NCI-H1105 treated with DMSO at 0.1 percent for 48 hours (cell line): ENCODE data around the gene KIFC1.

ENCODE experiments used
- DNase-seq: peaks from one replicate; lab custom pipeline; 2025; lab: John Stamatoyannopoulos, UW

KIFC1 gene

DNA sequence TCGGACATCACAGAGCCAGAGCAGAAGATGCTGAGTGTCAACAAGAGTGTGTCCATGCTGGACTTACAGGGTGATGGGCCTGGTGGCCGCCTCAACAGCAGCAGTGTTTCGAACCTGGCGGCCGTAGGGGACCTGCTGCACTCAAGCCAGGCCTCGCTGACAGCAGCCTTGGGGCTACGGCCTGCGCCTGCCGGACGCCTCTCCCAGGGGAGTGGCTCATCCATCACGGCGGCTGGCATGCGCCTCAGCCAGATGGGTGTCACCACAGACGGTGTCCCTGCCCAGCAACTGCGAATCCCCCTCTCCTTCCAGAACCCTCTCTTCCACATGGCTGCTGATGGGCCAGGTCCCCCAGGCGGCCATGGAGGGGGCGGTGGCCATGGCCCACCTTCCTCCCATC is 51.4 kb downstream of the KIFC1 start:
- no peak for DNase-seq

DNA sequence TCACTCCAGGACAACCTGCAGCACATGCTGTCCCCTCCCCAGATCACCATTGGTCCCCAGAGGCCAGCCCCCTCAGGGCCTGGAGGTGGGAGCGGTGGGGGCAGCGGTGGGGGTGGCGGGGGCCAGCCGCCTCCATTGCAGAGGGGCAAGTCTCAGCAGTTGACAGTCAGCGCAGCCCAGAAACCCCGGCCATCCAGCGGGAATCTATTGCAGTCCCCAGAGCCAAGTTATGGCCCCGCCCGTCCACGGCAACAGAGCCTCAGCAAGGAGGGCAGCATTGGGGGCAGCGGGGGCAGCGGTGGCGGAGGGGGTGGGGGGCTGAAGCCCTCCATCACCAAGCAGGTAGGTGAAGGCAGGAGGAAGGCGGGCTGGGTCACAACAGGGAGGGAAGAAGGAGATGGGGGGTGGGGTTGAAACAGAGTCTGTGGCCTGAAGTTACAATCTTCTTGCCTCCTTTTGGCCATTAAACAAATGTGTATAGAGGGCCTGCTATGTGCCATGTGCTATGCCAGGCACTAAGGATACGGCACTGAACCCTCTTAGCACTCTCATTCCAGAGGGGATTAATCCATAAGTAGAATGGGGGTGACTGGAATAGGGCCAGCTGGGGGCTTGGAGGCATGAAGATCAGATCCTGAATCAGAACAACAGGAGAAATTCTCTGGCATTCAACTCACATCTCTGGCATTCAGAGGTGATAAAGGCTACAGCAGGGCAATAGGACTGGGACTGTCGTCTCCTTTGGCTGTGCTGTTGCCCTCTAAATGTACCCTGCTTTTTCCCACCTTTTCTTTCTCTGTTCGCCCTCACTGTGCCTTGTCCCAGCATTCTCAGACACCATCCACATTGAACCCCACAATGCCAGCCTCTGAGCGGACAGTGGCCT is 52.2 kb downstream of the KIFC1 start:
- no peak for DNase-seq

DNA sequence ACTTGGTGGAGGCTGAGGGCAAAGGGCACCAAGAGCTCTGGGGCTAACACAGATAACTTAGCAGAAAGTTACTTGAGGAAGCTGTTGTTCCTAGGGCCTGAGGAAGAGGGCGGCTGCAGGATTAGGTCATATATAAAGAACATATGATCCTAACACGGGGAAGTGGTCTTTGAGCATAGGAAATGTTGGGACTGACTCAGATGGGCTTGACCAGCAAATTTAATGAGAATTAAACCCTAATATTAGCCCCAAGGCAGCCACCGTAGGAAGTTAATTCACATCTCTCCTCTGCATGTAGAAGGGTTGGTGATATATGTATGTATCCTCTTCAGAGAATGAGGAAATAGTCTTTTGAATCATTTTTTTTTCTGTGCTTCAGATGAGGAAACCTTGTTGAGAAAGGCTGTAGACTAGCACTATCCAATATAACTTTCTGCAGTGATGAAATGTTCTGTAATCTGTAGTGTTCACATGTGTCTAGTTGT is 53.5 kb downstream of the KIFC1 start:
- no peak for DNase-seq

DNA sequence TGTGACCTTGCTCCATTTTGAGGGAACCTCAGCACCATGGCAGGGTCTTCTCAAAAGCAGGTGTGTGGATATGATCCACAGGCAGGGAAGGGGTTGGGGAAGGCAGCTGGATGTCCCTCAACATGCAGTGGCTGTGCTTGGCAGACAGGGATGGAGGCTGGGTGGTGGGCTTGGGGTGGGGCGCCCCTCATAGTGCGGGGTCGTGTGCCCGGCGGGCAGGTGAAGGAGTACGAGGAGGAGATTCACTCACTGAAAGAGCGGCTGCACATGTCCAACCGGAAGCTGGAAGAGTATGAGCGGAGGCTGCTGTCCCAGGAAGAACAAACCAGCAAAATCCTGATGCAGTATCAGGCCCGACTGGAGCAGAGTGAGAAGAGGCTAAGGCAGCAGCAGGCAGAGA is 54.7 kb downstream of the KIFC1 start:
- no peak for DNase-seq

DNA sequence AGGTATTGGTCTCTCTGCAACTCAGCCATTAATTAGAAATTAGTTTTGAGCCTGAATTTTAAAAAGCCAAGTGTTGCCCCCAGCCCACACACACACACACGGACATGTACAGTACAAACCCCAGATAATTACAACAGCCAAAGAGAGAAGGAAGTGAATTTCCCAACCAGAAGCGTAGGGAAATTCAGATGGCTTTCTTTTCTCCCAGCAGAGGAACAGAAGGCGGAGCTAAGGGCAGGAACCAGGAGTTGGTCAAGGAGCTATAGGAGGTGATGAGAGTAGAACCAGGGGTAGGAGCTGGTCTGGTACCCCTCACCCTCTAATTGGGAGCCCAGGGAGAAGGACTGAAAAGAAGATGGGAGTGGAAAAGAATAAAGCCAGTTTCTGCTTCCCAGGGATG is 58.8 kb downstream of the KIFC1 start:
- no peak for DNase-seq

DNA sequence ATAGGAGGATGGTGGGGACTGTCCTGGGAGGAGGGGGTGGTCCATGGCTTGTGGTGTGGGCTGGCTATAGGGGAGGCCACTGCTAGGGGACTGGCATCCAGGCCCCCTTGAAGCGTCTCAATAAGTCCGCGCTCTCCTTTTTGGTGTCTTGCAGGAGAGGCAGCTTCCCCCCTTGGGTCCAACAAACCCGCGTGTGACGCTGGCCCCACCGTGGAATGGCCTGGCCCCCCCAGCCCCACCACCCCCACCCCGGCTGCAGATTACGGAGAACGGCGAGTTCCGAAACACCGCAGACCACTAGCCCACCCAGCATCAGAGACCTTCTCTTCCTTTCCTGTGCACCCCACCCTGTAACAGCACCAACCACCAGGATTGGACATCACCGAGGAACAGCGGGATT is 60.0 kb downstream of the KIFC1 start:
- no peak for DNase-seq

DNA sequence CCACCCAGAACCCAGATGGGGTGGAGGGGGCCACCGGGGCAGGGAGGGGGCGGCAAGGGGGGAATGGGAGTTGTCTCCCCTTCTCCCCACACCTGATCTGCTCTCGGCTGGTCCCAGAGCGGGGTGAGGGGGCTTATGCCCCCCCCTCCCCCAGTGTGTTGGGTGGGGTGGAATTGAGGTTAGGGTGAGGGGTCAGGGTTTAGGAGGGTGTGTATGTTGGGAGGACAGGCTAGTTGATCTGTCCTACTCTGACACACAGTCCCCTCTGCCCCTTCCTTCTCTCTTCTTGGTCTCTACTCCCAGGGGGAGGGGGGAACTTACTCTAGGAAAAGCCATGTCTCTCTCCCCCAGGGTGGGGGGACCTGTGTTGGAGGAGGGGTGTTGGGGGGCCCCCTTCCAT is 60.9 kb downstream of the KIFC1 start:
- no peak for DNase-seq

DNA sequence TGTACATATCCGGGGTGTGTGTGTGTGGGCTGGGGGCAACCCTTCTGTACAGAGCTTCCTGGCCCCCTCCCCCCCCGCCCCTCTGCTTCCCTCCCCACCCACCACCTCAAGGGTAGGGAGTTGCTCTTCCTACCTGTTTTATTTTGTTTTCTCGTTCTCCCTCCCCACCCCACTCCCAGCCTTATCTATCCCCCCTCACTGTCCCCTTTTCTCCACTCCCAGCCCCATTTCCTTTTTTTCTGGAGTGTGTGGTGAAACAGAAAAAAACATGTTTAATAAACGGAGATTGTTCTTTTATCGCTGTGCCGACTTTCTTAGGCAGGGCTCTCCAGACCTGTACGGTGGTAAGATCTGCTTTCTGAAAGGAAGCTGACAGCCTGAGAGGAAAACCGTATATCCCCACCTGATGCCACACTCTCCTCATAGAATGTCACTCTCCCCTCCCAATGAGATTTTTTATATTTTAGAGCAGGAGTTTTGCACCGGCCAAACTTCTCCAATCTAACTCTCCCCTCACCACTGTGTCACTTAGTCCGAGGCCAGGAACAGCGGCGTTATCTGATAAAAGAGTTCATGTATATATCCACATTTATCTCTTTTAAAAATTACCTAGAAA is 61.9 kb downstream of the KIFC1 start:
- DNase-seq = peak; percentile 3

DNA sequence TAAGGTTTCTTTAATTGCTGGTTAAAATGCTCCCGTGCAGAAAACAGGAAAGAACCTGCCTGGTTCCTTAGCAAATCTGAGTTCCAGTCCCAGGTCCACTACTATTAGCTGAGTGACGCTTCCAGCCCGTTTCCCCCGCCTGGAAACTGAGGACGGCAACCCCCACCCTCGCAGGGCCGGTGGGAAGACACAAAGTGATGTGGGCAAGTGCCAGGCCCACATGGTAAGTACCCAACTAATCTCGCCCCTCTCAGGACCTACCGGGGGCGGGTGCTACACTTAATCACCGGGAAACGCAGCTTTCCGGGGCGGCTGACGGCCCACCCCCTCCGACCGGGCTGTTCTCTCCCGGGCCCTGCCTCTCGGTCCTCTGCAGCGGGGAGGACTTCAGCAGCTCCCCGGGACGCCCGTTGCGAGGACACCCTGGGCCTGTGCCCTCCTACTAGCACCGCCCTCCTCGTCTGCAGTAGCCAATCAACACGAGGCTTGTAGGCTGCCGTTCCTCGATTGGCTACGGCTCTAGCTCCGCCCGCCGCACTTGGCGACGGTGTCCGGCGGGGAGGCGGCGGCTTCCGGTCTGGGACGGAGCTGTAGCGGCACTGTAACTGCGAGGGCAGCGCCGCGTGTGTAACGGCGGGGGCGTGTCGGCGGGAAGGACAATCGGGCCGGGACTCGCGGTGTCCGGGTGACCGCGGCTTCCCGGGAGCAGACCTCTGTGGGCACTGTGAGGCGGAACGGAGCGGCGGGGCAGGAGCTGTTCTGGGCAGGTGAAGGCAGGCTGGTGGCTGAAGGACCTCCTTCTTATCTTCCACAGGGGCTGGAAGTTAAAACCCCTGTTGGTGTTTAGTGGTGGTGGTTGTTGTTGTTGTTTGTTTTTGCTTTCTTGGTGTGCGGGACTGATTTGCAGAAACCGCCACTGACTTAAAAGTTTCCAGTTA is 62.7 kb downstream of the KIFC1 start, which contains the start of gene ZBTB9:
TSS of gene ZBTB9 (plus strand) at position 568 of the 938 bp plus-strand sequence. CDS start 525 bp downstream, outside the sequence.
- DNase-seq = peak; percentile 96

DNA sequence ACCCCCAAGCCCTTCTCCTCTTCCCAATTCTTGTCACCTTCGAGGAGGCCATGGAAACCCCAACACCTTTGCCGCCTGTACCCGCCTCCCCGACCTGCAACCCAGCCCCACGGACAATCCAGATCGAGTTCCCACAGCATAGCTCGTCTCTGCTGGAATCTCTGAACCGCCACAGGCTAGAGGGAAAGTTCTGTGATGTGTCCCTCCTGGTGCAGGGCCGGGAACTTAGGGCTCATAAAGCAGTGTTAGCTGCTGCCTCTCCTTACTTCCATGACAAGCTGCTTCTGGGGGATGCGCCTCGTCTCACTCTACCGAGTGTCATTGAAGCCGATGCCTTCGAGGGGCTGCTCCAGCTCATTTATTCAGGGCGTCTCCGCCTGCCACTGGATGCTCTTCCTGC is 63.4 kb downstream of the KIFC1 start:
- no peak for DNase-seq

DNA sequence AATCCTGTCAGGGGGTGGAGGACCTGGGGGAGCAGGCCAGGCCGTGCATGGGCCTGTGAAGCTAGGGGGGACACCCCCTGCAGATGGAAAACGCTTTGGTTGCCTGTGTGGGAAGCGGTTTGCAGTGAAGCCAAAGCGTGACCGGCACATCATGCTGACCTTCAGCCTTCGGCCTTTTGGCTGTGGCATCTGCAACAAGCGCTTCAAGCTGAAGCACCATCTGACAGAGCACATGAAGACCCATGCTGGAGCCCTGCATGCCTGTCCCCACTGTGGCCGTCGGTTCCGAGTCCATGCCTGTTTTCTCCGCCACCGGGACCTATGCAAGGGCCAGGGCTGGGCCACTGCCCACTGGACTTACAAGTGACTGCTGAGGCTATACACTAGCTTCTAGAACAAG is 64.5 kb downstream of the KIFC1 start:
- no peak for DNase-seq

DNA sequence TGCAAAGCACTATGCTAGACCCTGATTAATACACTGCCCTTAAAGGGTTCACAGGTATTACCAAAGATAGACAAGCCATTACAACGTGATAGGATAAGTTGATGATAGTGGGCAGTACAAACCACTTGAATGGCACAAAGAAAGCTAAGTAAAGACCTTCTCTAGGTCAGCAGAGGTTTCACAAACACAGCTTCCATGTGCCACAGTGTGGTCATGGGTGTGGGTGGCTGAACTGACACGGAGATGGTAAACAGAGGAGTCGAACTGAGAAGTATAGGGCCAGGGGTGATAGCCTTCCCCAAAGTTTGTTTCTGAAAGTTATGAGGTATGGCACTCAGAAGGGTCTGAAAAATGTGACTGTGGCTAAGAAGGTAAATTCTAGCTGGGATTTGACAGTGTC is 67.1 kb downstream of the KIFC1 start:
- no peak for DNase-seq

DNA sequence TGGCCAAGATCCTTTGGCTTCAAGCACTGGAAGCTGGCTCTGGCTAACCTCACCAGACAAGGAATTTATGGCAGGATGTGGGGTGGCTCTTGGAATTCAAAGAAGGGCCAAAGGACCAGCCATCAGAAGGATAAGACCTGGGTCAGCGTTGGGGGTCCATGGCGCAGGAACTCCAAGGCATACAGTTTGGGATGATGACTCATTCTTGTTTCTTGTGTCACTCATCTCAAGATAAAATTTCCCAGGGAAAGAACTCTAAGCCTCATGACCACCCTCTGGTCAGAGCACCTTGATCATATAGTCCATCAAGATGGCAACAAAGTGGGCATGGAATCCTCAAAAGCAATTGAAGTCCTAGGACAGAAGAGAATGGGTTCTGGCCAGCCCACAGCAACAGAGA is 67.6 kb downstream of the KIFC1 start:
- no peak for DNase-seq
